SU-DHL-6 (cell line): ENCODE results near the gene CHRNA7.
"Not testable (repeated sequence)": the region's sequence is repeated elsewhere in the genome, so short reads cannot be mapped to it uniquely, and the experiment has no call there.

ENCODE experiments used
- H2AFZ ChIP-seq: fragments of 200-600 bp; sonication (generic); 2 replicates; pipeline ENCODE4 v1.6.1; 2014; ENCODE audit warnings: low read depth, mild to moderate bottlenecking, moderate library complexity, mixed read lengths, antibody characterized with exemption, low read length; ENCODE audit not compliant: severe bottlenecking
- H3F3A ChIP-seq: fragments of 200-600 bp; shearing (Covaris generic); 2 replicates; pipeline ENCODE4 v1.6.0; 2016; ENCODE audit warnings: antibody characterized with exemption, mild to moderate bottlenecking; ENCODE audit not compliant: insufficient read depth
- H3K27ac ChIP-seq: fragments of 200-600 bp; sonication (generic); 2 replicates; pipeline ENCODE4 v1.5.1; 2016; ENCODE audit warnings: low read depth, mild to moderate bottlenecking, low read length, moderate library complexity, mixed read lengths
- H3K27me3 ChIP-seq: fragments of 200-600 bp; sonication (generic), shearing (Covaris generic); 2 replicates; pipeline ENCODE4 v1.6.0; 2014; ENCODE audit warnings: mild to moderate bottlenecking, low read length
- H3K36me3 ChIP-seq: fragments of 200-600 bp; sonication (generic); 2 replicates; pipeline ENCODE4 v1.6.1; 2014; ENCODE audit warnings: mild to moderate bottlenecking, low read length, mixed read lengths
- H3K4me2 ChIP-seq: fragments of 300-600, 200-600 bp; shearing (Covaris generic), sonication (generic); 2 replicates; pipeline ENCODE4 v1.6.0; 2014; ENCODE audit warnings: low read length, low read depth, mild to moderate bottlenecking; ENCODE audit not compliant: poor library complexity, severe bottlenecking
- H3K4me3 ChIP-seq: fragments of 200-600 bp; sonication (generic); 2 replicates; pipeline ENCODE4 v1.5.1; 2014; ENCODE audit warnings: antibody characterized with exemption, low read length, mild to moderate bottlenecking, mixed read lengths; ENCODE audit not compliant: insufficient read depth, poor library complexity, severe bottlenecking
- H3K79me2 ChIP-seq: fragments of 200-600 bp; sonication (generic); 2 replicates; pipeline ENCODE4 v1.6.1; 2014; ENCODE audit warnings: mild to moderate bottlenecking, low read length, moderate library complexity; ENCODE audit not compliant: insufficient read depth
- H3K9ac ChIP-seq: fragments of 200-600 bp; sonication (generic); 2 replicates; pipeline ENCODE4 v1.7.0; 2014; ENCODE audit warnings: mild to moderate bottlenecking, low read length
- H3K9me2 ChIP-seq: fragments of 200-600 bp; sonication (generic); replicated peaks from 2 replicates; pipeline ENCODE4 v1.6.1; 2014; ENCODE audit warnings: low read length; ENCODE audit not compliant: insufficient read depth
- H3K9me3 ChIP-seq: fragments of 200-600 bp; sonication (generic); 2 replicates; pipeline ENCODE4 v1.6.1; 2014; ENCODE audit warnings: low read length, mixed read lengths; ENCODE audit not compliant: insufficient read depth
- H4K20me1 ChIP-seq: fragments of 200-600 bp; sonication (generic); 2 replicates; pipeline ENCODE4 v1.6.1; 2014; ENCODE audit warnings: low read depth, mild to moderate bottlenecking, antibody characterized with exemption, low read length, moderate library complexity, mixed read lengths
- EZH2phosphoT487 ChIP-seq: fragments of 200-600 bp; sonication (generic), shearing (Covaris generic); conservative IDR thresholded peaks from 2 replicates; pipeline ENCODE4 v1.6.1; 2018; ENCODE audit warnings: mild to moderate bottlenecking, antibody characterized with exemption, low read length, moderate library complexity, mixed read lengths
- TF ChIP-seq, protein P1 (sequence below): fragments of 200-600 bp; sonication (generic); IDR thresholded peaks from one replicate; pipeline ENCODE4 v1.5.1; 2017; ENCODE audit warnings: antibody characterized with exemption, mild to moderate bottlenecking, low read length, moderate library complexity; ENCODE audit not compliant: insufficient read depth, poor library complexity, severe bottlenecking

CHRNA7 gene

DNA sequence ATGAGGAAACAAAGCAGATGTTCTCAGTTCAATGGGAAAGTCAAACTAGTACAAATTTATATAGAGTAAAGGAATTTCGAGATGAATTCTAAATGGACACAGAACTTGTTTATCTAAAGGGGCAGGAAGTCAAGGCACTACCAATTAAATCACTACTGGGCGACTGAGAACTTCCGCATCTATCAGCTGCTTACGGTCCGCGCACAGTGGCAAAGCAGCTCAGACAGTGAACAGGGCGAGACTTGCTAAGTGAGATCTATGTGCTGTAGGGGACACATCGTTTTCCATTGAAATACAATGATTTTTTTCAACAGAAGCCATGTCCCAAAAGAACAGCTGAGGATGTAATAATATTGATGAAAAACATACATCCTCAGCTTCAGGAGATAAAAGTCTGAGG is 105.0 kb downstream of the CHRNA7 start:
- no peaks in the 10 kb centered on the region for H3K27me3 ChIP-seq
- H3K79me2 ChIP-seq = no peaks in the 10 kb centered on the region
- H3K36me3 ChIP-seq = no peaks in the 10 kb centered on the region
- no peaks in the 10 kb centered on the region for H4K20me1 ChIP-seq
- no peak overlapping the region for H3K4me2 ChIP-seq
- H3K9me3 ChIP-seq = no peaks in the 10 kb centered on the region
- no peaks in the 10 kb centered on the region for H3K9me2 ChIP-seq
- no peak overlapping the region for H3K27ac ChIP-seq
- TF ChIP-seq, protein P1, sequence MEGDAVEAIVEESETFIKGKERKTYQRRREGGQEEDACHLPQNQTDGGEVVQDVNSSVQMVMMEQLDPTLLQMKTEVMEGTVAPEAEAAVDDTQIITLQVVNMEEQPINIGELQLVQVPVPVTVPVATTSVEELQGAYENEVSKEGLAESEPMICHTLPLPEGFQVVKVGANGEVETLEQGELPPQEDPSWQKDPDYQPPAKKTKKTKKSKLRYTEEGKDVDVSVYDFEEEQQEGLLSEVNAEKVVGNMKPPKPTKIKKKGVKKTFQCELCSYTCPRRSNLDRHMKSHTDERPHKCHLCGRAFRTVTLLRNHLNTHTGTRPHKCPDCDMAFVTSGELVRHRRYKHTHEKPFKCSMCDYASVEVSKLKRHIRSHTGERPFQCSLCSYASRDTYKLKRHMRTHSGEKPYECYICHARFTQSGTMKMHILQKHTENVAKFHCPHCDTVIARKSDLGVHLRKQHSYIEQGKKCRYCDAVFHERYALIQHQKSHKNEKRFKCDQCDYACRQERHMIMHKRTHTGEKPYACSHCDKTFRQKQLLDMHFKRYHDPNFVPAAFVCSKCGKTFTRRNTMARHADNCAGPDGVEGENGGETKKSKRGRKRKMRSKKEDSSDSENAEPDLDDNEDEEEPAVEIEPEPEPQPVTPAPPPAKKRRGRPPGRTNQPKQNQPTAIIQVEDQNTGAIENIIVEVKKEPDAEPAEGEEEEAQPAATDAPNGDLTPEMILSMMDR = no peak
- TF ChIP-seq EZH2phosphoT487 = no peak
- H3K9ac ChIP-seq = no peak overlapping the region
- no peak overlapping the region for H2AFZ ChIP-seq
- H3K4me3 ChIP-seq = no peak overlapping the region
- no peaks in the 10 kb centered on the region for H3F3A ChIP-seq

DNA sequence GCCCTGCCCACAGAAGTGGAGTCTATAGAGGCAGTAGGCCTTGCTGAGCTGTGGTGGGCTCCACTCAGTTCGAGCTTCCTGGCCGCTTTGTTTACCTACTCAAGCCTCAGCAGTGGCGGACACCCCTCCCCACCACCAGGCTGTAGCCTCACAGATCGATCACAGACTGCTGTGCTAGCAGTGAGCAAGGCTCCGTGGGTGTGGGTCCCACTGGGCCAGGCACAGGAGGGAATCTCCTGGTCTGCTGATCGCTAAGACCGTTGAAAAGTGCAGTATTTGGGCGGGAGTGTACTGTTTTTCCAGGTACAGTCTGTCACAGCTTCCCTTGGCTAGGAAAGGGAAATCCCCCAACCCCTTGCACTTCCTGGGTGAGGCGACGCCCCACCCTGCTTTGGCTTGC is 115.2 kb downstream of the CHRNA7 start:
- not testable (repeated sequence) for H4K20me1 ChIP-seq, H3K79me2 ChIP-seq, H3K4me2 ChIP-seq, H3K27me3 ChIP-seq, H3K27ac ChIP-seq, H3K9me2 ChIP-seq, H3K9me3 ChIP-seq, H2AFZ ChIP-seq, H3K4me3 ChIP-seq, H3K9ac ChIP-seq, H3K36me3 ChIP-seq, H3F3A ChIP-seq

DNA sequence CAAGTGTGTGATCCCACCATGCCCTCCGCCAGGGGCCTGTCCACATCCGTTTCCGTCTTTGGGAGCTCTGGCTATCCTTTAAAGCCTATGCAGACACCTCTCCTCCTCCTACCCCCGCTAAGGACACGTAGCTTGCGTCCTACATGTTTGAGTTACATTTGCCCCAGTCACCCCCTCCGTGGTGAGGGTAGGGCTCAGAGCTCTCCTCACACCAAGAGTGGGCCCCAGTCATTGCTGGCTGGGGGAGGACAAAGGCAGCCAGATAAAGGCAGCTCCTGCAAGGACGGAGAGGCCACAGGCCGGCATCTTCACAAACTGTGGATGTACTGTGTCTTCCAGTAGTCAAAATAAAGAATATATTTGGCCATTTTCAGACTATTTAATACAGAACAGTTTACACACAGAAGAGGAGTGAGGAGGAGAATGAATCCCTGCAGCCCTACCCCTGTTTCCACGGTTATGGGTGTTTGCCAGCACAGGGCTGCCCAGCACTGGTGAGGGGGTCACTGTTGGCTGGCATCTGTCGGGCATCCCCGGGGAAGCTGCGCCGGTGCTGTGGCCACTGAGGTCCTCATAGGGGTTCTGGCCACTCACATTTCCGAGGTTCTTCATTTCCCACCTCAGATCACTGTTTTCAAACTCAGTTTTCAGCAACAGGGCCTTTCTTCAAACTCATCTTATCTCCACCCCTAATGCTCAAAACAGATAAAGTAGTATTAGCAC is 118.7 kb downstream of the CHRNA7 start:
- Histone ChIP-seq H3K36me3 (no peaks in the 10 kb centered on the region), H3K9me3 (no peaks in the 10 kb centered on the region), H4K20me1 (no peaks in the 10 kb centered on the region), H3K4me2 (no peak overlapping the region), H3K4me3 (no peak overlapping the region), H3K27me3 (no peaks in the 10 kb centered on the region), H3F3A (no peaks in the 10 kb centered on the region), H3K79me2 (no peaks in the 10 kb centered on the region), H3K9ac (no peak overlapping the region), H3K9me2 (no peaks in the 10 kb centered on the region), H3K27ac (no peak overlapping the region), H2AFZ (no peak overlapping the region)
- TF ChIP-seq, protein P1 = no peak
- no peak for TF ChIP-seq EZH2phosphoT487

DNA sequence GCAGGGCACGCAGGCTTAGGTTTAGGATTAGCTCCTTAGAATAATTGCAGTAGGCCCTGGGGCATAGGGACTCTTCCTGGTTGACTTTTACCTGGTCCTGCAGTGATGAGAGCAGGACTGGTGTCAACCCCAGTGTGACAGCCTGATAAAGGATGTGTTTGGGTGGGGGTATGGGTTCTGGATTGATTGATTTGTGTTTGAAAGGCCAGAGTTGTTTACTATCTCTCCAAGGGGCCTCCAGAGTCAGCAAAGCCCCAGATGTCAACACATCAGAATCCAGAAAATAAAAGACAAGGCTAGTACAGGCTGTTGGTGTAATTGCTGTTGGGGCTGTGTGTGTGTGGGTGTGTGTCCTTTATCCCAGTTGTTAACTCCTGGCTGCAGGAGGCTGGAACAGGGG is 122.3 kb downstream of the CHRNA7 start:
- TF ChIP-seq EZH2phosphoT487 = no peak
- TF ChIP-seq, protein P1 = no peak

DNA sequence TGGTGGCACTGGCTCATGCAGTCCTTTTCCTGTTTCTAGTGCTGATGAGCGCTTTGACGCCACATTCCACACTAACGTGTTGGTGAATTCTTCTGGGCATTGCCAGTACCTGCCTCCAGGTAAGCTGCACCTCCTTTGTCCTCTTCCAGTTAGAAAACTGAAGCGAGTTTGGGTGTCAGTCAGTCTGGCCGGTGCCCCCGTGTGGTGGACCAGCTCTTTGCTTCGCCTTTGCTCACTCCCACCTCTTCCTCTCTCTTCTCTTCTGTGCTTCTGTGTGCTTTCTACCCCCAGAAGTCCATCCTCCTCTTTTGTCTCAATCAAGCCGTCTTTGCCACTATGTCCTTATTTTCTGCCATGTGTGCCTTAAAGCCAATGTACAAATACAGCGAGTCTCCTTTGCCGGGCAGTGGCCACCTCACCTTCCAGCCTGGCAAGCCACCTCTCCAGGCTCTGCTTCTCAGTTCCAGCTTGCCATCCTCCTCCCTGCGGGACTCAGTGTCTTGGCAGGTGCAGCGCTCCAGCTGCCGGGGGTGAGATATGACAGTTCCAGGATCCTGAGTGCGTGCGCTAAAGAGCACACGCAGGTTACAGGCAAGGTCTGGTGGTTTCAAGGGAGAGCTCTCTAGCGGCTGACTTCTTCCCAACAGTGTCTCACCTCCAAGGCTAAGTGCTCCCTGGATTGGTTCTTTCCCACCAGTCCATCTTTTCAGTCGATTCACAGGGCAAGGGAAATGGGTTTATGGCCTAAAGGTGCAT is 123.7 kb downstream of the CHRNA7 start:
- H3F3A ChIP-seq, H3K36me3 ChIP-seq, H3K9me2 ChIP-seq, H3K27me3 ChIP-seq, H3K27ac ChIP-seq, H3K4me3 ChIP-seq, H2AFZ ChIP-seq, H3K9me3 ChIP-seq, H4K20me1 ChIP-seq, H3K79me2 ChIP-seq, H3K4me2 ChIP-seq, H3K9ac ChIP-seq: not testable (repeated sequence)

More for the DNA sequence above, 122.3 kb downstream of the CHRNA7 start:
- H3K27ac ChIP-seq = no peak overlapping the region
- no peak overlapping the region for H2AFZ ChIP-seq
- H3K79me2 ChIP-seq = no peaks in the 10 kb centered on the region
- H3K4me3 ChIP-seq = no peak overlapping the region
- H3K9me3 ChIP-seq = no peaks in the 10 kb centered on the region
- H3F3A ChIP-seq = no peaks in the 10 kb centered on the region
- no peaks in the 10 kb centered on the region for H3K27me3 ChIP-seq
- no peaks in the 10 kb centered on the region for H3K36me3 ChIP-seq
- no peaks in the 10 kb centered on the region for H4K20me1 ChIP-seq
- H3K4me2 ChIP-seq = no peak overlapping the region
- H3K9ac ChIP-seq = no peak overlapping the region
- no peaks in the 10 kb centered on the region for H3K9me2 ChIP-seq
